NCI-H1105 (cell line): ENCODE data around the gene ZFTA.

Source experiments
- DNase-seq: peaks from one replicate; lab custom pipeline; 2025; lab: John Stamatoyannopoulos, UW

The ZFTA gene

GRCh38 chr11:63749624-63750023, 19.0 kb downstream of the ZFTA start:
- no peak for DNase-seq

GRCh38 chr11:63747011-63747410, 21.6 kb downstream of the ZFTA start:
- DNase-seq = no peak

- DNase-seq = no peak
These were observed 23.0 kb downstream of the ZFTA start for GRCh38 chr11:63745304-63746170.

DNA sequence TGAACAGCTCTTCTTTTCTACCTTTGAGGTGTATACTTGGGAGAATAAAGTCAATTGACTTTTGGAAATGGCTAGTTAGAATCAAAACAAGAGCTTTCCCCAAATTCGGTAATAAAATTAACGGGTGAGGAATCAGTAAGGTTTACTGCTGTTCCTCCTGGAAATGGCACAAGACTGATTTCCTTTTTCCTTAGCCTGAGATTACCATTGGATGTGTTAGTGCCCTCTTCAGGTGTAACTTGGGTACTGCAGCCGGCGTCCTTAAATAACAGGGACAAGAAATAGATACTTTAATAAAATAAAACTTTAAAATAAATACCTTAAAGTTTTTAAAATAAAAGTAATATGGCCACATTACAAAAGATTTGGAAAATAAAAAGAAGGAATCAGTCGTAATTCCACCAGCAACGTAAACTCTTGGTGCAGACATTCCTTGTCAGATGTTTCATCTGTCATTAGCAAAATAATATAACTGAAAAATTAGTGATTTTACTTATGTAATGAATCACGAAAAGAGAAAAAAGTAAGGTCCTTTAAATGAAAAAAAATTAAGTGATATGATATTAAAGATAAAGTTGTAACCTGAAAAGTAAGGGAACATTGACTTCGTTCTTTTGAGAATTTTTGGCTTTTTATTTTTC, 29.7 kb downstream of the ZFTA start:
- peak; percentile 54 for DNase-seq

- DNase-seq = no peak
These were observed 30.9 kb downstream of the ZFTA start for GRCh38 chr11:63737718-63738117.

GRCh38 chr11:63736864-63737263, 31.7 kb downstream of the ZFTA start:
- DNase-seq = no peak

DNA sequence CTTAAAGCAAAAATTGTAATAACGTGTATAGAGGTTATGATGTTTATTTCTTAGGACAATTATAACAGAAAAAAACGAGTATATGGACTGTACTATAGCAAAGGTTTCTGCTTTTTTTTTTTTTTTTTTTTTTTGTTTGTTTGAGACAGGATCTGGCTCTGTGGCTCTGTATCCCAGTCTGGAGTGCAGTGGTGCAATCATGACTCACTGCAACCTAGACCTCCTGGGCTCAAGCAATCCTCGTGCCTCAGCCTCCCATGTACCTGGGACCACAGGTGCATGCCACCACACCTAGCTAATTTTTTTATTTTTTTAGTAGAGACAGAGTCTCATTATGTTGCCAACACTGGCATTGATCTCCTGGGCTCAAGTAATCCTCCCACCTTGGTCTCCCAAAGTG, 39.2 kb downstream of the ZFTA start:
- no peak for DNase-seq

DNA sequence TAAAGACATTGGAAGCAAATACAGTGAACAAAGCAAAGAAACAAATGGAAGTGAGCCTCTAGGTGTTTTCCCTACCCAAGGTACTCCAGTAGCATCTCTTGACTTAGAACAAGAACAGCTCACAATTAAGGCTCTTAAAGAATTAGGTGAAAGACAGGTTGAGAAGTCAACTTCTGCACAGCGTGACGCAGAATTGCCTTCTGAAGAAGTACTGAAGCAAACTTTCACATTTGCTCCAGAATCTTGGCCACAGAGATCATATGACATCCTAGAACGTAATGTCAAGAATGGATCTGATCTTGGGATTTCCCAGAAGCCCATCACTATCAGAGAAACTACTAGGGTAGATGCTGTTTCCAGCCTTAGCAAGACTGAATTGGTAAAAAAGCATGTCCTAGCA, 48.0 kb downstream of the ZFTA start:
- no peak for DNase-seq

GRCh38 chr11:63719987-63720386, 48.6 kb downstream of the ZFTA start:
- DNase-seq = no peak

- DNase-seq = no peak
These were observed 49.6 kb downstream of the ZFTA start for GRCh38 chr11:63719001-63719400.
